Muscle layer of duodenum (tissue), 2 donors: Measurements from ENCODE around the gene PRADC1.

Source experiments
- H3K27ac ChIP-seq: one replicate; pipeline ENCODE4 v1.7.0; 2013; ENCODE audit warnings: mild to moderate bottlenecking, low read length
- H3K27me3 ChIP-seq: one replicate; pipeline ENCODE4 v1.7.0; 2013; ENCODE audit warnings: low read depth, mild to moderate bottlenecking, control low read depth, low read length
- H3K36me3 ChIP-seq, 2 donors: one replicate each; pipeline ENCODE4 v1.7.0; 2013; ENCODE audit warnings: low read length in 2 of 2, control low read depth in 1 of 2, mild to moderate bottlenecking in 1 of 2; ENCODE audit not compliant: insufficient read depth in 2 of 2, control insufficient read depth in 1 of 2
- H3K4me1 ChIP-seq, 2 donors: one replicate each; pipeline ENCODE4 v1.7.0; 2013; ENCODE audit warnings: low read length in 2 of 2, mild to moderate bottlenecking in 2 of 2, control low read depth in 1 of 2, moderate library complexity in 1 of 2; ENCODE audit not compliant: insufficient read depth in 2 of 2, control insufficient read depth in 1 of 2
- H3K4me3 ChIP-seq, 2 donors: one replicate each; pipeline ENCODE4 v1.7.0; 2013; ENCODE audit warnings: low read length in 2 of 2, low read depth in 1 of 2, mild to moderate bottlenecking in 1 of 2
- H3K9me3 ChIP-seq, 2 donors: one replicate each; pipeline ENCODE4 v1.7.0; 2013; ENCODE audit warnings: low read length in 2 of 2, control low read depth in 1 of 2, mild to moderate bottlenecking in 1 of 2; ENCODE audit not compliant: control insufficient read depth in 1 of 2
- donor health status: healthy.

Gene PRADC1

DNA sequence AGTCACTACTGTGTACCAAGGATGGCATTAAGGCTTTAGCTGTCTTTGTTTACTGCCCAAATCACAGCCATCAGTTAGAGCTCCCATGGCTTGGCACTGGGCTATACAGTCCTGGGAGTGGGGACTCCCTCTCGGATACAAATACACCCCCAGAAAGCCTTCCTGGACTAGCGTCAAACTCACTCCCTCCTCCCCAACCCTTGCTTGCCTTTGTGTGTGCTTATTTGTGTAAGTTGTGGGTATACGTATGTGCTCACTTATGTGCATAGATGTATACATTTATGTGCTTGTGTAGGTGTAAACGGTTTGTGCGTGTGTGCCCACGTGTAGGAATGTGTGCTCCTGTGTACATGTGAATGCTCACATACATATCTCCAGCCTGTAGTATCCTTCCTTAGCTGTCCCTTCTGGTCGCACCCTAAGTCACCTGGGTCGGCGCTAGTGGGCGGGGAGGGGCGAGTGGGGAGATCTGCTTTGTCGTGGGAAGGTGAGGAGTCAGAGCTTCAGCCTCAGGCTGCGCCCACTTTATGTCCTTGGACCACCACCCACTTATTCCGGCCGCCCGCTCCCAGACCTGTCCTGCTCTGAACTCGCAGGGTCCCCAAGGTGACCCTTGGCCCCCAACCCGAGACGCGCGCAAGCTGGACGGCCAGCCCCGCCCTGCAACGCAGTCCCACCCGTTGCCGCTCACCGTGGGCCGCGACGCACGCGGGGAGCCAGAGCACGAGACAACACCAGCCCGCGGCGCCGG is 461 bp downstream of the PRADC1 start:
- Histone ChIP-seq H3K4me1 (peaks cover 15 to 26% of the 10 kb centered on the region in 2 donors), H3K27me3 (no peaks in the 10 kb centered on the region), H3K4me3 (peak overlapping the region; percentile 91 to 93), H3K9me3 (no peaks in the 10 kb centered on the region), H3K27ac (peak overlapping the region; percentile 39), H3K36me3 (peaks cover 3 to 13% of the 10 kb centered on the region in 2 donors)

DNA sequence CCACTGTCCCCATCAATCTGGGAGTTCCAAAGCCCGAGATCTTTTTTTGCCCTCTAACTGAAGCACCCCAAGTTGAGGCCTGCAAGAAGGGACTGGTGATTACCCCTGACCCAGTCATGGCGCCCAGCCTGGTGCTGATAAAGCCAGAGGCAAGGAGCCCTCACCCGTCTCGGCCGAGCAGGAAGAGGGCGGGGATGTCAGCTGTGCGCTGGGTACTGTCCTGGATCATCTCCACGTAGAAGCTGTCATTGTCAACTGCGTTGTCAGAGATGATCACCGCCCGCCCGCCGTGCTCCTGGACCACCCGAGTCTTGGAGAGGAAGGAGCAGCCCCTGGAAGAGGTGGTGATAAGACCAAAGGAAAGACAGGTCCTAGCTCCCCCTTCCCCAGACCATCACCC is 4.4 kb downstream of the PRADC1 start:
- Histone ChIP-seq H3K36me3 (peaks cover 14 to 31% of the 10 kb centered on the region in 2 donors), H3K27ac (no peak overlapping the region), H3K4me3 (no peak overlapping the region), H3K9me3 (no peaks in the 10 kb centered on the region), H3K4me1 (peaks cover 4 to 5% of the 10 kb centered on the region in 2 donors), H3K27me3 (no peaks in the 10 kb centered on the region)

DNA sequence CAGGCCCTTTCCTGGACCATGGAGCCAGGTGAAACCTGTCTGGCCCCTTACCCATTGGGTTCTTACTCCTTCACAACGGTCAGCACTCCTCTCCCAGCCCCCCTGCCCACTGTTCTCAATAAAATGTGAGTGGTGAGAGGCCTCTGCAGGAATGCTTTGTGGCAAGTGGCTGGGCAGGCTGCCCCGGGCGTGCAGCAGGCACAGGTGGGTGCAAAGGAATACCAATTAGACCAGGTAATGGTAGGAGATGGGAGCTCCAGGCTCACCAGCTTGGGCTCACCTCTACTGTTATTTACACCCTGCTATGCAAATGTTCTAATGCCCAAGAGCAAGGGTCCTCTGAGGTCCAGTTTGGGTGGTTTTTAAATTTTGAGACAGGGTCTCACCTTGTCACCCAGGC is 6.0 kb downstream of the PRADC1 start:
- H3K4me3 ChIP-seq = no peak overlapping the region
- H3K36me3 ChIP-seq = peaks cover 26 to 46% of the 10 kb centered on the region in 2 donors
- no peaks in the 10 kb centered on the region for H3K27me3 ChIP-seq
- H3K9me3 ChIP-seq = no peaks in the 10 kb centered on the region
- no peaks in the 10 kb centered on the region for H3K4me1 ChIP-seq
- H3K27ac ChIP-seq = no peak overlapping the region

DNA sequence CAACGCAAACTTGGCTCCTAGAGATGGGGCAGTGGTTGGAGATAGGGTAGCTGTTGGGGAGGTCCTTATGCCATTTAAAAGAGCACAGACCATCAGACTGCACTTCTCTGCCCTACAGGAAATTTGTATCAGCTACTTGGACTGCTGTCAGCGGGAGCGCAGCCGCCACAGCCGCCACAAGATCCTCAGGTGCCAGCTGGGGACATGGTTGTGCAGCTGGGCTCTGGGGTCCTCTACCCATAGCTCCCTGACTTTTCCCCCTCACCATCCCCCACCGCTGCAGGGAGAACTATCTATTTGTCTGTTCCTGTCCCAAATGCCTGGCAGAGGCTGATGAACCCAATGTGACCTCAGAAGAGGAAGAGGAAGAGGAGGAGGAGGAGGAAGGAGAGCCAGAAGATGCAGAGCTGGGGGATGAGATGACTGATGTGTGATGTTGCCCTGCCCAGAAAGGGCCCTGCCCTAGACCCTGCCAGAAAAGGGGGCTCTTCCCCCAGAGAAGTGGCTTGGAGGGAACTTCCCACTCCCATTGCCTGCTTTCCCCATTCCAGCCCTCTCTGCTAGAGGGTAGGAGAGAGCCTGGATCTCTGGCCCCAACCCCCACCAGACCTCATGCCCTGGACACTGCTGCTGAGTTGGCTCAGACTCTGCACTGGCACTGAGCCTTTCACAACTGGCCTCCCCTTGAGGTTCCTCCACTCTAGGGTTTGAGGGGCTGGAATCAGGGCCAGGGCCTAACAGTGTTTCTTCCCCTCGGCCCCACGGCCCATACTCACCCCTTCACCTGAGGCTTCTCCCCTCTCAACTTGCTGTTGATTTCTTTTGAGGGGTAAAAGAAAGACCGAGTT is 7.3 kb downstream of the PRADC1 start:
- H3K36me3 ChIP-seq = peaks cover 32 to 59% of the 10 kb centered on the region in 2 donors
- H3K27me3 ChIP-seq = no peaks in the 10 kb centered on the region
- no peak overlapping the region for H3K4me3 ChIP-seq

DNA sequence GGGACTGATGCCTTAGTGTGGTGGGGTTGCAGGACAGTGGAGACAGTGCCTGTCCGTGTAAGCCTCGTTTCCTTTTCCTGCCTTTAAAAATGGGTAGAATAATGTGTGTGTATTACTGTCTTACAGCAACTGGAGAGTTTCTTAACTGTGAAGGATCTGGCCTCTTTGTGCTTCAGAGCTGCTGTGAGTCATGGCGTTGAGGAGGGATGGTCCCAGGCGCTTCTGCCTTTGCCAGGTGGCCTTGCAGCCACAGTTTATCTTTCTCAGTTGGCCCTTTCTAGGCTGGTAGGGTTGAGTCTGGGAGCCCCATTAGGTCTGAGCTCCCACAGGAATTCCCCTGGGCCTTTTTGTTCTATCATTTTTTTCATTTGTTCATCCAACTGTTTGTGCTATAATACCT is 9.2 kb downstream of the PRADC1 start:
- Histone ChIP-seq H3K4me1 (no peaks in the 10 kb centered on the region), H3K27ac (no peak overlapping the region), H3K36me3 (peaks cover 35 to 71% of the 10 kb centered on the region in 2 donors), H3K9me3 (no peaks in the 10 kb centered on the region), H3K4me3 (no peak overlapping the region), H3K27me3 (no peaks in the 10 kb centered on the region)

More for the DNA sequence above, 7.3 kb downstream of the PRADC1 start:
- Histone ChIP-seq H3K9me3 (no peaks in the 10 kb centered on the region), H3K27ac (no peak overlapping the region), H3K4me1 (no peaks in the 10 kb centered on the region)

DNA sequence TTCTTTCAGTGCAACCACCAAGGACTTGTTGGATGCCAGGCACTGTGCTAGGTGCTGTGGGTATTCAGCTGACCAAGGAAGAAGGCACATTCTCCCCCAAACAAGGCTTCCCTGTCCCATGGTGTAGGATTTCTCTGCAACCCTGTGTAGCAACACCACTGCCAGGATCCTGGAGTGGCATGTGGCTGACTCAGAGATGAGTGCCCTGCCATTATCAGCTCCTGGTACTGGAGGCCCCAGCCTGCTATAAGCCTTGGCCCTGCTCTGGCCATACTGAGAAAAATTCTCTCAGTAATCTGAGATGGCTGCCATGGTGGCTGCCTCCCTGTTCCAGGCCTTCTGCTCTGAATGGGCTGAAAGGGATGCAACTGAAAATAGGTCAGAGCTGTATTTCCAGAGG is 14.7 kb downstream of the PRADC1 start:
- Histone ChIP-seq H3K27me3 (no peaks in the 10 kb centered on the region), H3K36me3 (peaks cover 19 to 40% of the 10 kb centered on the region in 2 donors), H3K9me3 (no peaks in the 10 kb centered on the region), H3K4me1 (peaks cover 0 to 7% of the 10 kb centered on the region in 2 donors), H3K4me3 (no peak overlapping the region), H3K27ac (no peak overlapping the region)

DNA sequence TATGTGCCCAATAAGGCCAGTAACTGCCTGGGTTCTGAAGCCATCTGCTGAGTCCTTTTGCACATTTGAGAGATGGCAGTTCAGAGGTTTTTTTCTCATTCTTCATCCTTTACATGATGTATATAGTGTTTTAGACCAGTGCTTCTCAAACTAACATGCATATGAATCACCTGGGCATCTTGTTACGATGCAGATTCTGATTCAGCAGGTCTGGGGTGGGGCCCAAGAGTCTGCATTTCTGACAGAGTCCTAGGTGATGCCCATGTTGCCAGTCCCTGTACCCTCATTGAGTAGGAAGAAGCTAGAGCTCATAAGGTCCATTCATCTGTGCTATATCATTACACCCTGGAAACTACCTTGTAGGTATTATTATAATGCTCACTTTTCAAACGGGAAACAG is 15.2 kb downstream of the PRADC1 start:
- Histone ChIP-seq H3K36me3 (peaks cover 14 to 35% of the 10 kb centered on the region in 2 donors), H3K9me3 (no peaks in the 10 kb centered on the region), H3K4me3 (no peak overlapping the region), H3K27me3 (no peaks in the 10 kb centered on the region), H3K27ac (no peak overlapping the region), H3K4me1 (peaks cover 0 to 7% of the 10 kb centered on the region in 2 donors)

DNA sequence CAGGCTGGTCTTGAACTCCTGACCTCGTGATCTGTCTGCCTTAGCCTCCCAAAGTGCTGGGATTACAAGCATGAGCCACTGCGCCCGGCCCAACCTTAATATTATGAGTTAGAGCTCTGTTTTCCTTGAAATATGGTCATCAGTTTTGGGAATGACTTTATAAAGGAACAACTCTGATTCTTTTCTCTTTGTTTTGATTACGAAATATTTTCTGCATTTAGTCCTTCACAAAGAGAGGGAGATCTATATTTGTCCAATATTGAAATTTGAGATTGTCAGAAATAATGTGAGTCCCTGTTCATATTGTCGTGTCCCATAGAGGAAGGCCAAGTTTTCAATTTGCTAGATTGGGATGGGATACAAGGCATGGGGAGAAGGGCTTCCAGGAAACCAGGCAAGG is 15.9 kb downstream of the PRADC1 start:
- no peak overlapping the region for H3K27ac ChIP-seq
- peaks cover 9 to 28% of the 10 kb centered on the region in 2 donors for H3K36me3 ChIP-seq
- peaks cover 0 to 7% of the 10 kb centered on the region in 2 donors for H3K4me1 ChIP-seq
- no peaks in the 10 kb centered on the region for H3K9me3 ChIP-seq
- H3K4me3 ChIP-seq = no peak overlapping the region
- no peaks in the 10 kb centered on the region for H3K27me3 ChIP-seq

DNA sequence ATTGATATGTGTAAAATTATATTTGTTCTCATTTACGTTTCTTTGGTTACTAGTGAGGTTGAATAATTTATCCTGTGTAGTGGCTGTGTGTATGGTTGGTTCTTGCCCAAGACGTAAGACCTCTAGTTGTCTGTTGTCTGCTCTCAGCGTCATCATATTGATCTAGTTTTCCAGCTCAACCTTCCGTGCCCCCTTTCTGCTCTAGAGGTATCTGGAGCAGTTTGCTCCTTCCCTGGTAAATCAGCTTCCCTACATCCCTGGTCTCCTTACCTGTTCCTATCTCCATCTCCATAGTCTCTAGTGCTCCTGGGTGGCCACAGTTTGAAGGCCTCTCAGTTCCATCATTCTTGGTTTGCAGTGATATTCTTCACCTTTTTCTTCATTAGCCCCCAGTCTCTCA is 17.8 kb downstream of the PRADC1 start:
- no peaks in the 10 kb centered on the region for H3K27me3 ChIP-seq
- H3K4me1 ChIP-seq = peaks cover 0 to 7% of the 10 kb centered on the region in 2 donors
- H3K4me3 ChIP-seq = peak overlapping the region; percentile 81 to 88
- H3K36me3 ChIP-seq = peaks cover 0 to 9% of the 10 kb centered on the region in 2 donors
- H3K9me3 ChIP-seq = no peaks in the 10 kb centered on the region
- H3K27ac ChIP-seq = no peak overlapping the region

DNA sequence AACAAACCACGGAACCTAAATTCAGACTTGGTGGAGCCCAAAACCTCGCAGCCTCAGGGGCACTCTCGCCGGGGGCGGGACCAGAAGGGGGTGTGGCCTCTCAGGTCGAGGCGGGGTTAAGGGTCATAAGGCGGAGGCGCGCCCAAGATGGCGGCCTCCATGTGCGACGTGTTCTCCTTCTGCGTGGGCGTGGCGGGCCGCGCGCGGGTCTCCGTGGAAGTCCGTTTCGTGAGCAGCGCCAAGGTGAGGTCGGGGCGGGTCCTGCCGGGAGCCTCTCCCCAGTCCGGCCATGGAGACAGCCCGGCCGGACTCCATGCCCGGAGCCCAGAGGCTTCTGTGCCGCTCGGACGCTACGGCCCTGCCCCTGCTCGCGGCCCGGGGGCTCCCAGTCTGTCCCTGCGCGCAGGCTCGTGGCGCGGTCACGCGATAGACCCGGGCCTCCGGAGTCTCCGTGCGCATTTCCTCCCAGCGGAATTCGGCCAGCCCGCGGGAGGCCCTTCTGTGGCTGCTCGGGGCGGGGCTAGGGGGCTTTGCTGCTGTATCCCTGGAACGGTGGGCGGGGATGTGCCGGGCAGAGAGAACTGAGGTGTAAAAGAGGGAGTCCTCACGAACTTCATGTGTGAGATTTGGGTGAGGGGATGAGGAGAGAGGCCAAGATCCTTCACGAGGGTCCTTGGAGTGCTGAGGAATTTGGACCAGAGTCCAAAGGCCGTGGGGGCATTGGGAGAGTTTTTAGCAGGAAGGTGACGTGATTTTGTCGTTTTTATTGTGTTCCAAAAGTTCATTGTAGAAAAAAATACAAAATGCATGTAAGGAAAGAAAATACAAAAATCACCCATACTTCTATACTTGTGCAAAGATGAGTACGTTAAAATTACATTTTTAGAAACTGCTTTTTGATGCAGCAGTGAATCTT is 18.7 kb downstream of the PRADC1 start, which contains the start of gene SMYD5:
SMYD5 (plus strand) TSS at position 126 of the 916 bp plus-strand sequence; CDS start at position 148, 22 bp downstream.
- Histone ChIP-seq H3K36me3 (peaks cover 0 to 7% of the 10 kb centered on the region in 2 donors), H3K9me3 (no peaks in the 10 kb centered on the region), H3K4me1 (peaks cover 0 to 7% of the 10 kb centered on the region in 2 donors), H3K27me3 (no peaks in the 10 kb centered on the region), H3K27ac (peak within 1 kb of the TSS; percentile 34), H3K4me3 (peak within 1 kb of the TSS; percentile 81 to 88)
